KMS-11 (cell line): ENCODE results near the gene B4GALT3.

Source experiments
- H2AFZ ChIP-seq: fragments of 200-600 bp; sonication (generic); 2 replicates; pipeline ENCODE4 v1.6.1; 2016; ENCODE audit warnings: antibody characterized with exemption, mixed run types, low read depth
- H3K27ac ChIP-seq: fragments of 200-600 bp; sonication (generic); 2 replicates; pipeline ENCODE4 v1.6.1; 2016; ENCODE audit warnings: mild to moderate bottlenecking, mixed run types
- H3K27me3 ChIP-seq: fragments of 200-600 bp; sonication (generic); 2 replicates; pipeline ENCODE4 v1.6.1; 2017; ENCODE audit warnings: mild to moderate bottlenecking, low read depth, mixed run types, moderate library complexity; ENCODE audit not compliant: insufficient read depth
- H3K36me3 ChIP-seq: fragments of 200-600 bp; sonication (generic); 2 replicates; pipeline ENCODE4 v1.6.1; 2017; ENCODE audit warnings: mild to moderate bottlenecking, mixed run types; ENCODE audit not compliant: insufficient read depth
- H3K4me1 ChIP-seq: fragments of 200-600 bp; sonication (generic); 2 replicates; pipeline ENCODE4 v1.6.1; 2016; ENCODE audit warnings: mild to moderate bottlenecking, low read depth, mixed run types; ENCODE audit not compliant: poor library complexity, severe bottlenecking
- H3K4me2 ChIP-seq: fragments of 200-600 bp; sonication (generic); 2 replicates; pipeline ENCODE4 v1.7.0; 2016; ENCODE audit warnings: mild to moderate bottlenecking, mixed run types
- H3K4me3 ChIP-seq: fragments of 200-600 bp; sonication (generic); IDR thresholded peaks from 2 replicates; pipeline ENCODE4 v1.6.1; 2017; ENCODE audit warnings: low read depth, low read length, mixed read lengths; ENCODE audit not compliant: insufficient read depth
- H3K79me2 ChIP-seq: fragments of 200-600 bp; sonication (generic); 2 replicates; pipeline ENCODE4 v1.6.1; 2016; ENCODE audit warnings: low read depth, mixed run types; ENCODE audit not compliant: insufficient read depth
- H3K9ac ChIP-seq: fragments of 200-600 bp; sonication (generic); 2 replicates; pipeline ENCODE4 v1.6.1; 2016; ENCODE audit warnings: mild to moderate bottlenecking, mixed run types
- H4K20me1 ChIP-seq: fragments of 200-600 bp; sonication (generic); 2 replicates; pipeline ENCODE4 v1.6.1; 2016; ENCODE audit warnings: mild to moderate bottlenecking, mixed run types; ENCODE audit not compliant: insufficient read depth
- TF ChIP-seq, protein P1 (sequence below): fragments of 200-600 bp; sonication (generic); conservative IDR thresholded peaks from 2 replicates; pipeline ENCODE4 v1.6.1; 2017; ENCODE audit warnings: low read depth, mild to moderate bottlenecking, antibody characterized with exemption, low read length, moderate library complexity, mixed read lengths

The B4GALT3 gene

DNA sequence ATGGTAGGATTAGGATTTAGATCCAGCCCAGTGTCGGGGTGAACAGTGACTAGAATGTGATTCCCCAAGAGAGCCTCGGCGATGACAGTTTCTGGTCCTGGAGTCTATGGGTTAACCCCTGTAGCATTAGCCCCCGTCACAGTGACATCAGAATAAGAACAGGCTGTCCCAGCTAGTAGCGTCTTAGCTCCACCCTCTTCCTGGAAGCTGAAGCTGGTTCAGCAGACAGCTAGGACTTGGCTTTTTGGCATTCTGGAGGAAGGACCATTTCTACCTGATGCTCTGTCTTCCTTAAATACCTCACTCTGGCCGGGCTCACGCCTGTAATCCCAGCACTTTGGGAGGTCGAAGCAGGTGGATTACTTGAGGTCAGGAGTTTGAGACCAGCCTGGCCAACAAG is 29.9 kb upstream of the B4GALT3 start:
- no peaks in the 10 kb centered on the region for H3K27me3 ChIP-seq
- H3K36me3 ChIP-seq = no peaks in the 10 kb centered on the region; the same call in 1 of the 2 replicates
- TF ChIP-seq, protein P1, sequence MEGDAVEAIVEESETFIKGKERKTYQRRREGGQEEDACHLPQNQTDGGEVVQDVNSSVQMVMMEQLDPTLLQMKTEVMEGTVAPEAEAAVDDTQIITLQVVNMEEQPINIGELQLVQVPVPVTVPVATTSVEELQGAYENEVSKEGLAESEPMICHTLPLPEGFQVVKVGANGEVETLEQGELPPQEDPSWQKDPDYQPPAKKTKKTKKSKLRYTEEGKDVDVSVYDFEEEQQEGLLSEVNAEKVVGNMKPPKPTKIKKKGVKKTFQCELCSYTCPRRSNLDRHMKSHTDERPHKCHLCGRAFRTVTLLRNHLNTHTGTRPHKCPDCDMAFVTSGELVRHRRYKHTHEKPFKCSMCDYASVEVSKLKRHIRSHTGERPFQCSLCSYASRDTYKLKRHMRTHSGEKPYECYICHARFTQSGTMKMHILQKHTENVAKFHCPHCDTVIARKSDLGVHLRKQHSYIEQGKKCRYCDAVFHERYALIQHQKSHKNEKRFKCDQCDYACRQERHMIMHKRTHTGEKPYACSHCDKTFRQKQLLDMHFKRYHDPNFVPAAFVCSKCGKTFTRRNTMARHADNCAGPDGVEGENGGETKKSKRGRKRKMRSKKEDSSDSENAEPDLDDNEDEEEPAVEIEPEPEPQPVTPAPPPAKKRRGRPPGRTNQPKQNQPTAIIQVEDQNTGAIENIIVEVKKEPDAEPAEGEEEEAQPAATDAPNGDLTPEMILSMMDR = no peak
- no peaks in the 10 kb centered on the region for H4K20me1 ChIP-seq
- peaks cover 19% of the 10 kb centered on the region for H3K4me1 ChIP-seq
- H2AFZ ChIP-seq = no peak overlapping the region
- no peak overlapping the region for H3K4me3 ChIP-seq
- H3K4me2 ChIP-seq = no peak overlapping the region
- H3K27ac ChIP-seq = no peak overlapping the region
- H3K9ac ChIP-seq = no peak overlapping the region
- peaks cover 14% of the 10 kb centered on the region; the same call in 1 of the 2 replicates for H3K79me2 ChIP-seq

DNA sequence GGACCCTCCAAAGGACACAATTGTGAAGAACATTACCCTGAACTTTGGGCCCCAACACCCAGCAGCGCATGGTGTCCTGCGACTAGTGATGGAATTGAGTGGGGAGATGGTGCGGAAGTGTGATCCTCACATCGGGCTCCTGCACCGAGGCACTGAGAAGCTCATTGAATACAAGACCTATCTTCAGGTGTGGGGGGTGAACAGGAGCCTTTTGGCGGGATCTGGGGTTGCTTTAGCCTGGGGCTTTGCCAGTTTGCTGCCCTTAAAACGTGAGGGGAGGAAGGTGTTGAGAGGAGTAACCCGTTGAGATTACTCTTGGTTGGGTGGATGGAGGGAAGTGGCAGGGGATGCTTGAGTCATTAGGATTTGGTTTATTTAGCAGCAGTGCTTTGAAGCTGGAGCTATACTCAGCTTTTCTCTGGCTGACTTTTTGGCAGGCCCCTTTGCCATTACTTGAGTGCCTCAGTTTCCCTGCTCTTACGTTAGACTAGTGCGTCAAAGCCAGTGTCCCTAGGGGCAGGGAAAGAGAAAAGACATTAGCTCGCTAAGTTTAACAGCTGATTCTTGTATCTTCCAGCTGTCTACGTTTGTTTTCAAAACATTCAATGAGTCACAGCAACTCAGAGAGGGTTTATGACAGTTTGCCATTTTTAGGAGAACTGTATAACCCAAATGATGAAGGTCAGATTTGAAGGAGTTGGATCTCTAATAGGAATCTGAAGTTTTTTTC is 29.3 kb upstream of the B4GALT3 start:
- Histone ChIP-seq H3K4me1 (peaks cover 22% of the 10 kb centered on the region), H3K9ac (no peak overlapping the region), H3K4me3 (no peak overlapping the region), H3K4me2 (no peak overlapping the region), H3K36me3 (no peaks in the 10 kb centered on the region; the same call in 1 of the 2 replicates), H4K20me1 (no peaks in the 10 kb centered on the region), H3K27me3 (no peaks in the 10 kb centered on the region), H3K79me2 (peaks cover 14% of the 10 kb centered on the region; the same call in 1 of the 2 replicates), H2AFZ (no peak overlapping the region), H3K27ac (no peak overlapping the region)
- TF ChIP-seq, protein P1 = no peak

DNA sequence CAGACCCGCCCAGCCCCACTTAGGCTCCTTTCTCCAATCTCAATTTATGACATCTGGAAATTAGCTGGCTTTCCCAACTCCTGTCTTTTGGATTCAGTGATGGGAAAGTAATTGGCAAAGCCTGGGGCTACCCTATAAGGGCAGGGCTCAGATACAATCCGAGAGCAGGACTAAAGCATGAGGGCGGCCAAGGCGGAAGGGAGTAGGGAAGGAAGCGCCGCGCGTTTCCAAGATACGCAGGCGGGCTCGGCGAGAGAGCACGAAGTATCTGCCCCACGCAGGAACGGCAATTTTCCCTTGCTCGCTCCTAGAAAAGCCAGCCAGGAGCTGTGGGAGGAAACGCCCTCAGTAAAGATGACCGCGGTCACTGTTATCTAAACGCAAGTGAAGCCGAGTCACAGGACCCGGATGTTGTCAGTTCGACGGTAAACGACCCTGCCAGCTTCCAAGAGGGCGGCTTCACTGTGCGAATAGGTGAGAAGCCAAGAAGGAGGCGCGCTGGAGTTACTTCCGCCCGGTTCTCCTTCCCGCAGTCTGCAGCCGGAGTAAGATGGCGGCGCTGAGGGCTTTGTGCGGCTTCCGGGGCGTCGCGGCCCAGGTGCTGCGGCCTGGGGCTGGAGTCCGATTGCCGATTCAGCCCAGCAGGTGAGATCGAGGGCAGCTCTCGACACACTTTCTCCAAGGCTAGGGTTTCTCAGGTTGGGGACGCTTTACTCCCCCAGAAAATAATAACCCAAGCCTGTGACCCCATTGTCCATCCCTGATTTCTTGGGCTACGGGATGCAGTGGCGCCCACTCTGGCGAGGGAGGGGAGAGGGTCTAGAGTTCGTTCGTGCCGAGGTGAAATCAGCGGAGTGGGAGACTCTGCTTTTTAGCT is 24.8 kb upstream of the B4GALT3 start, which contains the start of gene NDUFS2:
Gene NDUFS2 (plus strand): TSS at position 532 of the 877 bp plus-strand sequence. CDS start 19 bp downstream, at position 551.
- peaks cover 14% of the 10 kb centered on the region; the same call in 1 of the 2 replicates for H3K79me2 ChIP-seq
- no peaks in the 10 kb centered on the region; the same call in 1 of the 2 replicates for H3K27me3 ChIP-seq
- H2AFZ ChIP-seq = peak within 1 kb of the TSS; percentile 94
- H3K27ac ChIP-seq = peak within 1 kb of the TSS; percentile 60
- H4K20me1 ChIP-seq = no peaks in the 10 kb centered on the region
- H3K9ac ChIP-seq = peak within 1 kb of the TSS; percentile 73
- TF ChIP-seq, protein P1 = no peak; the same call in 1 of the 2 replicates
- H3K4me1 ChIP-seq = peaks cover 18% of the 10 kb centered on the region
- no peaks in the 10 kb centered on the region; the same call in 1 of the 2 replicates for H3K36me3 ChIP-seq
- peak within 1 kb of the TSS; percentile 94 for H3K4me2 ChIP-seq
- peak within 1 kb of the TSS; percentile 100 for H3K4me3 ChIP-seq

DNA sequence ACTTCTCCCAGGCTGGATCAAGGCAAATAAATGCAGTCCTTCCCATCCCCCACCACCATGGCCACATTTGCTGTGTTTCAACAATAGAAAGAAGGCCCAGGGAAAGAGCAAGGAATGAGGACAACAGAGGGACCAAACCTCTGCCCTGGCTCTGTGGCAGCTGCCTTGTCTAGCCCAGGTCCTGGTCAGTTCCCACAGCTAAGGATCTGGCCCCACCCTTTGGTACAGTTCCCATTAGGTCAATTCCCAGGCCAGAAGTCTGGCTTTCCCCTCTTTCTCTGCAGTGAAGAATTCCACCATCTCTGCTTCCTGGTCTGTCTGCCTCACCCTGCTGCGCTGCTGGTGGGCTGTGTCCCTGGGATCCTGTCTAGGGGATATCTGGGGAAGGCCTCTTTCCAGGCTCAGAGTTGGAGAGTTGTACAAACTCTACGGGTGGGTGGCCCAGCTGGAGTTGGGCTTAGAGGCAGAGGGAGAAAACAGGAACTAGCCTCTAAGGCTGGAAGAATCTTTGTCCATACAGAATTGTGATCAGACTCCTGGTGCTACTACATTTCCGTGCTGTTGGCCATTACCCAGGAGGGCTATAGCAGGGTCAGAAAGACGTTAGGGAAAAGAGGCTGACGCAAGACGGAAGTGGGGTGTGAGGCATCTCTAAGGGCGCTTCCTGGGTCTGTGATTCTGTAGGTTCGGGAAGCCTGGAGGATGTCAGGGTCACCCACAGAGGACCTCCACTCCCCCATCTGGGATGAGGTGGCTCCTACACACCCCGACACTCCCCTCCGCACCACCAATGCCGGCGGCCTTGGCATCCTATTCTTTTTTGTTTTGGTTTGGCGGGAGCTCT is 23.9 kb upstream of the B4GALT3 start:
- H3K9ac ChIP-seq = peak overlapping the region; percentile 73
- TF ChIP-seq, protein P1 = no peak
- peak overlapping the region; percentile 94 for H3K4me2 ChIP-seq
- H4K20me1 ChIP-seq = no peaks in the 10 kb centered on the region
- H2AFZ ChIP-seq = peak overlapping the region; percentile 94
- peaks cover 14% of the 10 kb centered on the region; the same call in 1 of the 2 replicates for H3K79me2 ChIP-seq
- H3K27me3 ChIP-seq = no peaks in the 10 kb centered on the region; the same call in 1 of the 2 replicates
- peaks cover 18% of the 10 kb centered on the region for H3K4me1 ChIP-seq
- peak overlapping the region; percentile 60 for H3K27ac ChIP-seq
- peak overlapping the region; percentile 100 for H3K4me3 ChIP-seq
- no peaks in the 10 kb centered on the region for H3K36me3 ChIP-seq
